ENCODE results near the gene SRY.
"Not testable (repeated sequence)": the region's sequence is repeated elsewhere in the genome, so short reads cannot be mapped to it uniquely, and the experiment has no call there.

SRY gene

DNA sequence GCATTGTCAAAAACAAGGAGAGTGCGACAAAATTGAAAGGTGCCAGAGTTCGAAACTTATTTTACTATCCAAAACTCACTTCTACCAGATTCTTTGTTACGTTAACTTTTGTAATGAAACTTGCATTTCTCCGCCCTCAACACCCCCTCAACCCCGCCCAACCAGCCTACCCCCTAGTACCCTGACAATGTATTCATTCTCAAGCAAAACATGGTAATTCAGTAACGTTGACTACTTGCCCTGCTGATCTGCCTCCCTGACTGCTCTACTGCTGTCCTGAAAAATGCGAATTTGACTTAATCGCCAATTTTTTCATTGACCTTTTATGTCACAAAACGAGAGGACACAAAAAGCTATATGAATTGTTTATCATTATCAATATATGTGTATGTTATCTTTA lies at the start of gene SRY:
SRY (minus strand) TSS at position 83 of the 400 bp plus-strand sequence; CDS start at position 4, 79 bp downstream.
- DNase-seq, result no peak

- no peak for DNase-seq
These were observed 49.6 kb upstream of the SRY start for GRCh38 chrY:2837078-2837477.

DNA sequence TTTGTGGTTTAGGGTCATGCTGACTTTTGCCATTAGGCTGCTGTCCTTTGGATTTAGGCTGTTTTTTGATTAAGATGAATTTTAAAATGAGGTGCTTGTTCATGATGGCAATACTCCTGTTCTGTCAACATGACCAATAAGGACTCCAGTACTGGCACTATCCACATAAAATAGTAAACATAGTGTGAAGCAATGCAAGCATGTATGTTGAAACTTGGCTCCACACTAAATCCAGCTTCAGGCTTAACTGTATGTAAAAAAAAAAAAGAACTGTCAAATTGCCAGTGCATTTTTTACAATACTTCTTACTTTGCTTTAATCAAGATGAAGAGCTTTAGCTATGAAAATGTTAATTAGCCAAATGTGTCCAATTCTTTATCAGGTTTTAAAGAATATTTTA lies 47.7 kb upstream of the SRY start:
- no peak for DNase-seq

GRCh38 chrY:2828497-2828896 lies 41.0 kb upstream of the SRY start:
- DNase-seq, result no peak

DNA sequence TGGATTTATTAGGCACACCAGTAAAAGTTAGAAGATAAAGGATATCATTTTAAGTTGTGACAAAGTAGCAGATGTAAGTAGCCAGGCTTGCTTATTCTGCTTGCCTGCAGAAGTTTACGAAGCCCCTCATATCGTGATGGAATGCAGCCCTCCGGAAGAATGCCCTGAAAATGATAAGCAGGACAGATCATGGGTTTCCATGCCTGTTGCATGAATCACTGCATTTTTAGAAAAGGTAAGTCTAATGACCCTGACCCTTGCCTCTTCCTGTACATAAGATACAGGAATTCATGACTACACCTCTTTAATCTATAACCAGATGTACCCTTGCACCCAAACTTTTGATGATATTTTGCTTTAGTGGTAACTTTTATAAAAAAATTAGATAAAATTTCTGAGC lies 37.0 kb upstream of the SRY start:
- no peak for DNase-seq

GRCh38 chrY:2817146-2817896 lies 29.8 kb upstream of the SRY start:
- DNase-seq, result not testable (repeated sequence)

GRCh38 chrY:2800246-2800645 lies 12.8 kb upstream of the SRY start:
- no peak for DNase-seq

- DNase-seq, result no peak
These were observed 10.5 kb upstream of the SRY start for GRCh38 chrY:2797991-2798390.

DNA sequence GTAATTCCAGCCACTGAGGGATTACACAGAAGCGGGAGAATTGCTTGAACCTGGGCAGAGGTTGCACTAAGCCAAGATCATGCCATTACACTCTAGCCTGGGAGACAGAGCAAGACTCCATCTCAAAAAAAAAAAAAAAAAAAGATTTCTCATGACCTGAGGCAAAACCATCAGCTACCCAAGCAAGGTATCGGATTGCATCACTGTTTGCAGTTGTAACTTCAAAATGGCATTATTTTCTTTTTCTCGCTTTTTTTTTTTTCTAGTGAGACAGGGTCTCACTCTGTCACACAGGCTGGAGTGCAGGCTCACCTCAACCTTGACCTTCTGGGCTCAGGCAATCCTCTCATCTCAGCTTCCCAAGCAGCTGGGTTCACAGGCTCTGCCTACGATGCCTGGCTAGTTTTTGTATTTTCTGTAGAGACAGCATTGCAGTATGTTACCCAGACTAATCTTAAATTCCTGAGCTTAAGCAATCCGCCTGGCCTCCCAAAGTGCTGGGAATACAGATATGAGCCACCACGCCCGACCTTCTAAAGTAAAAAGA lies 9.6 kb upstream of the SRY start:
- no peak for DNase-seq

DNA sequence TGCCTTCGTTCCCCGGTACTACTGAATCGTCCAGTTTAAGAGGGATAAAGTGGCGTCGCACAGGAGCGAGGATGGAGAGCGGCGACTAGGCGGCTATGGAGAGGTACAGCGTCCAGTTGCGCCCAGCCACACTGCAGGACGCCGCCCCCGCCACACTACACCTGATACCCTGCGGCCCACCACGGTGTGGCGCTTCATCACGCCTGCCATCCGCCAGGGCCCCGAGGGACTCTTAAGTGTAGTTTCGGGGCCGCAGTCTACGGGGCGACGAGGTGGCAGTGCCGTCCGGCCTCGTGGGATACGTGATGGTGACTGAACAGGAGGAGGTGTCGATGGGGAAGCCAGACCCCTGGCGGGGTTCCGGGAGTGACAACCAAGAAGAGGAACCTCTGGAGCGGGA lies 2.3 kb upstream of the SRY start:
- DNase-seq, result no peak

DNA sequence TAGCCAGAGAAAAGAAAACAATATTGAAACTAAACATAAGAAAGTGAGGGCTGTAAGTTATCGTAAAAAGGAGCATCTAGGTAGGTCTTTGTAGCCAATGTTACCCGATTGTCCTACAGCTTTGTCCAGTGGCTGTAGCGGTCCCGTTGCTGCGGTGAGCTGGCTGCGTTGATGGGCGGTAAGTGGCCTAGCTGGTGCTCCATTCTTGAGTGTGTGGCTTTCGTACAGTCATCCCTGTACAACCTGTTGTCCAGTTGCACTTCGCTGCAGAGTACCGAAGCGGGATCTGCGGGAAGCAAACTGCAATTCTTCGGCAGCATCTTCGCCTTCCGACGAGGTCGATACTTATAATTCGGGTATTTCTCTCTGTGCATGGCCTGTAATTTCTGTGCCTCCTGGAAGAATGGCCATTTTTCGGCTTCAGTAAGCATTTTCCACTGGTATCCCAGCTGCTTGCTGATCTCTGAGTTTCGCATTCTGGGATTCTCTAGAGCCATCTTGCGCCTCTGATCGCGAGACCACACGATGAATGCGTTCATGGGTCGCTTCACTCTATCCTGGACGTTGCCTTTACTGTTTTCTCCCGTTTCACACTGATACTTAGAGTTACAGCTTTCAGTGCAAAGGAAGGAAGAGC lies 488 bp downstream of the SRY start:
- DNase-seq, result no peak
